ENCODE data around the gene ACAD10.
"Not testable (repeated sequence)": the region's sequence is repeated elsewhere in the genome, so short reads cannot be mapped to it uniquely, and the experiment has no call there.

ACAD10 gene

GRCh38 chr12:111754671-111755070 is 68.8 kb downstream of the ACAD10 start:
- no peak for DNase-seq

GRCh38 chr12:111756196-111756595 is 70.3 kb downstream of the ACAD10 start:
- DNase-seq = no peak

DNA sequence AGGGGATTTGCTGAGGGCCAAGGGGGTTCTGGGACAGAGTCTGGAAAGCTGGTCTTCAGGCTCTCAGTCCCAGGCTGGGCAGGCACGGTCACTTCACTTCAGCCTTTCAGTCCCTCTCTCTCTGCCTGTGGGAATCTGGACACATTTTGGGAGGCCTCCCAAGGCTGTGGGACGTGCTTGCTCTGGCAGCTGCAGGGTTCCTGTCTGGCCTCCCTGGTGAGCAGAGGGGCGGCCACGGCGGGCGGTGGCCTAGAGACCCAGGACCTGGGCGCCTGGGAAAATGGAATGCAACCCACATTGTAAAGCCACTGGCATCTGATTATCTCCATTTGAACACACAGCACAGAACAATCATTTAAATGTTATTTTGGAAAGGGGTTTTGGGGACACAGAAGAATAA is 70.8 kb downstream of the ACAD10 start:
- DNase-seq = no peak

GRCh38 chr12:111757361-111758119 is 71.7 kb downstream of the ACAD10 start:
- no peak for DNase-seq

GRCh38 chr12:111758120-111758561 is 72.3 kb downstream of the ACAD10 start:
- DNase-seq = no peak

GRCh38 chr12:111759271-111759670 is 73.4 kb downstream of the ACAD10 start:
- no peak for DNase-seq

DNA sequence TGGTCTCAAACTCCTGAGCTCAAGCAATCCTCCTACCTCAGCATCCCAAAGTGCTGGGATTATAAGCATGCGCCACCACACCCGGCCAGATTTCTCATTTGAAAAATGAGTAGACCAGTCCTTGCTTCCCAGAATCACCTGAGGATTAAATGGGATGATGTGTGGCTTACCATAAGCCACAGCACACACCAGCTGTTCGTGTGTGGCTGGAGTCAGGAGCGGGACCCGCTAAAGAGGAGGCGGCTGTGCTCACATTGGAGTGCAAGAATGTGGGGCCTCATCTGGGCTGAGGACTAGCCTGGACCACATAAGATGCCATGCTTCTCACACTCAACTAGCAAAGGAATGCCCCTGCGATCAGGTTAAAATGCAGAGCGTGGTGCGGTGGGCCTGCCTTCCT is 74.1 kb downstream of the ACAD10 start:
- DNase-seq = no peak

DNA sequence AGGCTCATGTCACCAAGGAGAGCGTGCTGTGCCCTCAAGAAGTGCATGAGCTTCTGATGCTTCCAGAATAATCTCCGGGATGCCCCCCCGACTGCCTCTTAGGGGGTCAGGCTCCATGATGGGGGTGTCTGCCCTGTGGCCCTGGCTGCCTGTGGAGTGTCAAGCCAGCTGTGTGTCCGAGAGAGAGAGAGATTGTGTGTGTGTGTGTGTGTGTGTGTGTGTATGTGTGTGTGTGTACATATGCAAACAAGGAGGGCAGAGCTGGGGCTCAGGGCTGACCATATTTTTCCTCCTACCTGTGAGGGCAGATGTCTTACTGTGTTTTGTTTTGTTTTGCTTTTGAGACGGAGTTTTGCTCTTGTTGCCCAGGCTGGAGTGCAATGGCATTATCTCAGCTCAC is 75.2 kb downstream of the ACAD10 start:
- no peak for DNase-seq

DNA sequence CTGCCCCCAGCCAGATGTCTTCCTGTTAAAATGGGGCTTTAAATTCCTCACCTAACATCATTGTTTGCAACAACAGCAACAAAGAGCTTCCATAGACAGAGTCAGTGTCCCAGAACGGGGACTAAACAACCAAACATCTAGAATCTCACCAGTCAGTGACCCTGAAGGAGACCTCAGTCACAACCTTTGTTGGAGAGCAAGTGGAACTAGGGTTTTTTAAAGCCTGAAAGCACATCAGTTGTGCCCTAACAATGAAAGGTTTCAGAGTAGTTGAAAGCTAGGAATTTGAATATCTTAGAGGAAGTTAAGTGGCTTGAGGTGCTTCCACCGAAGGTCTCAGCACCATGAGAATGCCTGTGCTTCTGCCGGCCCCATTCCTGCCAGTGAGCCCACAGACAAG is 75.9 kb downstream of the ACAD10 start:
- no peak for DNase-seq

- not testable (repeated sequence) for DNase-seq
Measured at GRCh38 chr12:111763552-111763951, 77.7 kb downstream of the ACAD10 start.

- DNase-seq = no peak
Measured at GRCh38 chr12:111764120-111764821, 78.4 kb downstream of the ACAD10 start.

GRCh38 chr12:111766608-111767361 is 80.9 kb downstream of the ACAD10 start, which contains the start of gene ALDH2:
ALDH2 (plus strand) TSS chr12:111766933; CDS start chr12:111766983, 50 bp downstream.
- DNase-seq = no peak

DNA sequence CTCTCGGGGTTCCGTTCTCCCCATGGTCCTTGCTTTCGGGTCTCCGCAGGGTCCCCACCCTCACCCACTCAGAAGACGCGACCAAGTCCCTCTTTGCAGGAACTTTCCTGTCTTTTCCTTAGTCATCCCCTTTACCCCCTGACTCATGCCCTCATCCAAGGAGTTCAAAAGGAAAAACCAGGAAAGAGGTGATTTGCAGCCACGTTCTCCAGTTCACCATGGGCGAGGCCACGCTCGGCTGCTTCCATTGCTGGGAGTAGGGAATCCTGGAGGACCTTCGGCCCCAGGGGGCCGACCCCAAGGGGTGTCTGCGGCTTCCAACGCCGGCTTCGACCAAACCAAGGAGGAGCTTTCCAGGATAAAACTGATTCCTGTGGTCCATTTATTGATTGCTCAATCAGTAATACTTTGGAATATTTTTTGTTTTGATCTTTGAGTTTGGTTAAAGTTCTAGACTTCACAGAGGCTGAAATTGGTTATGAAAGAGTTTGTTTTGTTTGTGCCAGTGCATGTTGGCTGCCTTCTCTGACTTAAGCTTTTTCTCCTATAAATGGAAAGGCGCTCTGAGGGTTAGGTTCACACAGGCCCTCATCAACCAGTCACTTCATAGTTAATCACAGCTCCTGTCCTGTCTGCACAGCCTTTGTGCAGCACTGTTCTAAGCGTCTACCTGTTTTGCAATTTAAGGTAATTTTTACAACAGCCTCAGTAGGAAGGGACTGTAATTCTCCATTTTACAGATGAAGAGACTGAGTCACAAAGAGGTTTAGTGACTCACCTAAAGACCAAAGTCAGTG is 81.7 kb downstream of the ACAD10 start:
- DNase-seq = no peak

- no peak for DNase-seq
Measured at GRCh38 chr12:111768159-111768895, 82.5 kb downstream of the ACAD10 start.

DNA sequence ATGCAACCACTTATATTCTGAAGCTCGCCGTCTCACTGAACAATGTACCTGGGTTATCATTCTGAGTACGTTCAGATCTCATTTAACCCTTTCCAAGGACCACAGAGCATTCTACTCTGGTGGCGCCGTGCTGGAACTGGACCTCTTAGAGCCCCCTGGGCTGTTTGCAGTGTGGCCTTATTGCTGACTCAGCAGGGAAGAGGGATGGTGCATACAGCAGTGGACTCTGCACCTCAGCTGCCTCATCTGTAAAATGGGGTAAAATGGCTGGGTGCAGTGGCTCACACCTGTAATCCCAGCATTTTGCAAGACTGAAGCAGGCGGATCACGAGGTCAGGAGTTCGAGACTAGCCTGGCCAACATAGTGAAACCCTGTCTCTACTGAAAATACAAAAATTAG is 83.7 kb downstream of the ACAD10 start:
- DNase-seq = no peak

DNA sequence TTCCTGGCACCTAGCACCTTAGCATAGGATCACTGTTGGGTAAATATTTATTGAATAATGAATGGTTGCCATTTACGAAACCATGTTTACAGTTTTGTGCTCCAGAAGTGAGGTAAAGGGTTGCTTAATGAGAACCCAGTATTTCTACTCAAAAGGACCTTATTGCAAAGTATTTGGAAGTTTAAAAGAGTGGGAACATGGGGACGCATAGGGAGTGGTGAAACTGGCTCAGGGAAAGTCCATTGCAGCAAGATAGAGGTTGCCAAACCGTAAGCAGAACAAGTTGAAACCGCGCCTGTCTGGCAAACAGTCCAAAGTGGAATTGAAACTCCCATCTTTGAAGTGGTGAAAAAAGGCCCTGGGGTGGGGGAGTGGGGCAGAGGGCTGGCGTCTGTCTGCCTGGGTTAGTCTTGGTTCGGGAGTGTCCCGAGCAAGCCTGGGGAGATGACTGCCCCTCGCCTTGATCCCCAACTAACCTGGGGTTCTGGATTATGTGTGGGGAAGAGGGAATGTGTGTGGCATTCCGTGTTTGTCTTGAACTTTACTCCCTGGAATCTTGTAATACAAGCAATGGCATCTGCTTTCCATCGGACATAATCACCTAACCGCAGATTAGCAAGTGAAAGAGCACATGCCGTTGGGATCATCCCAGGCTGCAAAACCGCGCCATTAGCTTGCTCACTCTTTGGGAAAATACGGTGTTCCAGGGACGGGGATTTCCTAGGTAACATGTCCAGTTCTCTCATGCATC is 88.1 kb downstream of the ACAD10 start:
- no peak for DNase-seq

GRCh38 chr12:111775205-111776193 is 89.6 kb downstream of the ACAD10 start:
- no peak for DNase-seq

GRCh38 chr12:111776836-111777344 is 91.0 kb downstream of the ACAD10 start:
- DNase-seq = no peak

DNA sequence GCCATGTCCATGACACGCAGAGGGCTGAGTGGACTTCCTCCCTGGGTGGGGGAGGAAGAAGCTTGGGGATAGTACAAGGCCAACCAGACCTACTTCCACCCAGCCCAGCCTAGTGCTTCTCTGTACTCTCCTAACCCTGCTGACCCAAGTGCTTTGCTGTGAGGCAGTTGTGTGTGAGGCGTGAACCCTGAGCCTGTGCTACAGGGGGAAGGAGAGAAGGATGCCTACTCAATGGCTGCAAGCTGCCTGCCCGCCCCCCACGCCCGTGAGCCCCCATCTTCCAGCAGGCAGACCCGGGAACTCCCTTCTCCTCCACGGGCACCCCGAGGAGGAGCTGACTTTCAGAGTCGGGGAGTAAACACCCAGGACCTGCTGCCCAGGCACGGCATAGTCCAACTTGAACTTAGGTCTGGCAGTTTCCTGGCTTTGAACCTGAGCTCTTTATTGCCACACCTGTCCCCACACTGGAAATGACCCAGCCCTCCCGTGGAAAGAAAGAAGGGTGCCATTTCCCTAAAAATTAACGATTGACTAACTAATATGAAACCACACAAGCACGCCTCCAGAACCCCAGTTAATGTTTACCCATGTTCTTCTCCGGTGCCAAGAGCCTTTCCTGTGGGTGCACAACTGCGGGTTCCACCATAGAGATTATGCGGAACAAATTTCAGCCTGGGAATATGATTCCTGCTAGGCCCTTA is 91.6 kb downstream of the ACAD10 start:
- no peak for DNase-seq
